Fibroblast of skin of right biceps (primary cell): ENCODE measurements around the gene C16orf90.
A peak's percentile ranks its signal among the peaks of the same experiment; 100 is the strongest.
"Not testable (repeated sequence)": the region's sequence is repeated elsewhere in the genome, so short reads cannot be mapped to it uniquely, and the experiment has no call there.

Experiments
- DNase-seq: peaks from one replicate; pipeline ENCODE4 v3.0.0-alpha.2; 2013

Gene C16orf90

DNA sequence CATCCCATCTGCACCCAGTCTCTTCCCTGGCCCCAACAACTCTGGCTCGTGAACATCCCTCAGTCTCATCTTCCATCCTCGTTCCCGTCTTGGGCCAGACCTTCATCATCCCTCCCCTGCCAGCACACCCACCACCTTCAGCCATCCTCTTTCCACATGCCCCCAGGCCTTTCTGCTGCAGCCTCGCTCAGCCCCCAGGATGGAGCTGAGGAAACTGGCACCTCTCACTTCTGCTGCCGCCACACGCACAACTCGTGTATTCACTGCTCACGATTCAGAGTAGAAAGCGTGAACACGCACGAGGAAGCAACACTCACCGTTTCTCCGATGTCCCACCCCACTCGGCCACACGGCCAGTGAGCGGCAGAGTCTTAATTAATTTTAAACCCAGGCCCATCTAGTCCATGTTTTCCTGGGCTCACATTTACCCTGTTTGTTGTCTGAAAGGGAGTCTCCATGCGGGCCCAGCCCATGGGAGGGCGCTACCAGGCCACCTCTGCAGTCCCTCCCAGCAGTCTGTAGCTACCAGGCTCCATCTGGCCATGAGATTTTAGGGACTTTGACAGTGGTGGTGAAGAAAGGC lies 12.5 kb downstream of the C16orf90 start:
- DNase-seq: no peak

DNA sequence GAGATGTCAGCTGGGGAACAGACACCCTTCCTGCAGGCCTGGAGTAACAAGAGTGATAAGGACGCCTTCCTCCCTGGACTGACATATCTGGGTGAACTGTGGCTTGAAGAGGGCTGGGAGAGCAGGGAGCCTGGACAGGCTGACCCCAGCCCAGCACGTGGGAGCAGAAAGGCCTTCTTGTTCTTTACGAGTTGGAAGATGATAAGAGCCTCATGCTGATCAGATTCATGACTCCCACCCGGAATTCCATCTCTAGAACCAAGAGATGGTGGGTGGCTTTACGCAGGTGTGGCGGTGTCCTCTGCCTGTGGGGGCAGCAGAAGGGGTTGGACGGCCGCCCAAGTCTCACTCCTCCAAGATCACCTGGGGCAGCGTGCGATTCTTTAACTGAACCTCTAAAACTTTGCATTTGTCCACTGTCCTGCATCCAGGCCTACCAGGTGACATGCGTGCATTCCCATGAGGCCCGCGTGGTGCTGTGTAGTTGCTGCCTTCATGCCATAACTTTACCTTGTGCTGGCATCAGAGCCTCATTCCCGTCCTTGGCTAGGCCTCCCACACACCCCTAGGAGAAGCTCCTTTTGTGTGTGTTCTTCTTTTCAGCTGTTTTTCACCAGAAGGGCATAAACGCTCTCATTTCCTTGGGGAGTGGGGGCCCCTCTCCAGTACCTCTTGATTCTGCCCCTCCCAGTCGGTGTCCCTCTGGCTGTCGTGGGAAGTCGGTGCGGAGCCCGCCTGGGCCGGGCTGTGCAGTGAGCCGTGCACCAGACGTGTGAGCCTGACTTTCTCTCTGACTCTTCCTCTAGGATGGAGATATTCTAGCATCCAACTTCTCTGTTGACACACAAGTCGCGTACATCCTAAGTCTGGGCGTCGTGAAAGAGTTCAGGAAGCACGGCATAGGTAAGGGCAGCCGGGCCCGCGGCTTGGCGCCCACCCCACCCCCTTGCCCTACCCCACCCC lies 13.3 kb downstream of the C16orf90 start:
- DNase-seq: no peak

DNA sequence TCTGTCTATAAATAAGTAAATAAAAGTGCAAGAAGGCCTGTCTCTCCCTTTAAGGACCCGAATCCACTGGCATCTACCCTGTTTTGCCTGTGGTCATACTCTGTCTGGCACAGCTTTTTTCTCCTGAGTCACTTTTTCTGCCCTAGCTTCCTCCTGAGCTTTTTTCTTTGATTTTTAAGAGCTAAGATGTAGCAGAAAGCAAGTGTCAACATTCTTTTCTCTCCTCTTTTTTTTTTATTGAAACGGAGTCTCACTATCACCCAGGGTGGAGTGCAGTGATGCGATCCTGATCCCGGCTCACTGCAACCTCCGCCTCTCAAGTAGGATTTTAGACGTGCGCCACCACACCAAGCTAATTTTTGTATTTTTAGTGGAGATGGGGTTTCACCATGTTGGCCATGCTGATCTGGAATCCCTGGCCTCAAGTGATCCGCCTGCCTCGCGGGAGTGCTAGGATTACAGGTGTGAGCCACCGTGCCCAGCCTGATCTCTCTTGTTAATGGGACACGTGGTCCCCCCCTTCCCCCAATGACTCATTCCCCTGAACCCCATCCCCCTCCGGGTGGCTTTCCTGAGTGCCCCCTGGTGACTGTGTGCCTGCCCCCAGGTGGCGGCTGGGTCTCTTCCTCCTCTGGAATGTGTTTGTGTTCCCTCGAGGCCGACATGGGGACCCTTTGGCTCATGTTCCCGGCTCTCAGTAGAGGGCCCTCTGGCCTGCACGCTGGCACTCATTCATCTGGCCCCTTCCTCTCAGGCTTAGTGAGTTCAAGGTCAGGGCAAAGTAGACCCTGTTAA lies 14.2 kb downstream of the C16orf90 start:
- peak; percentile 26 for DNase-seq

DNA sequence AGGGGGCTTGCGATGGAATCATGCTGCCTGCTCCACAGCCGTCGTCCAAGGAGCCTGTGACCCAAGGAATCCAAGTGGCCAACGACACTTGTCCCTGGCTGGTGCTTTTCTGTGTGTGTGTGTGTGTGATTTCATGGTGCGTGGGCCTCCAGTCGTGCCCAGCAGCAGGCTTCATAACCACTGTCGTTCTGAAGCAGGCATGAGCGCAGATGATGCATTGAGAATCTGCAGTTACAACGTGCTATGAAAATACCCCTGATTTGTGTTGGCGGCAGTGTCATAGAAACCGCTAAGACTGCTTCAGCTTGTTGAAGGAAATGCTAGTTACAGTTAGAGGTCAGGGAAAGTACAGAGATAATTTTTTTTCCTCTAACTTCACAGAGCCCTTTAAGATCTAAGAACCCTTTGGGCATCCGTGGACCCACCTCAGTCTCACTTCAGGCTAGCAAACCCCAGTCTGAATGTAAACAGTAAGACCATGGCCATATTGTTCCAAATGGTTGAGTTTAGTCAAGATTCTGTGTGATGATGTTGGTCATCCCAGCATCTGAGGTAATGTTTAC lies 15.6 kb downstream of the C16orf90 start:
- no peak for DNase-seq

DNA sequence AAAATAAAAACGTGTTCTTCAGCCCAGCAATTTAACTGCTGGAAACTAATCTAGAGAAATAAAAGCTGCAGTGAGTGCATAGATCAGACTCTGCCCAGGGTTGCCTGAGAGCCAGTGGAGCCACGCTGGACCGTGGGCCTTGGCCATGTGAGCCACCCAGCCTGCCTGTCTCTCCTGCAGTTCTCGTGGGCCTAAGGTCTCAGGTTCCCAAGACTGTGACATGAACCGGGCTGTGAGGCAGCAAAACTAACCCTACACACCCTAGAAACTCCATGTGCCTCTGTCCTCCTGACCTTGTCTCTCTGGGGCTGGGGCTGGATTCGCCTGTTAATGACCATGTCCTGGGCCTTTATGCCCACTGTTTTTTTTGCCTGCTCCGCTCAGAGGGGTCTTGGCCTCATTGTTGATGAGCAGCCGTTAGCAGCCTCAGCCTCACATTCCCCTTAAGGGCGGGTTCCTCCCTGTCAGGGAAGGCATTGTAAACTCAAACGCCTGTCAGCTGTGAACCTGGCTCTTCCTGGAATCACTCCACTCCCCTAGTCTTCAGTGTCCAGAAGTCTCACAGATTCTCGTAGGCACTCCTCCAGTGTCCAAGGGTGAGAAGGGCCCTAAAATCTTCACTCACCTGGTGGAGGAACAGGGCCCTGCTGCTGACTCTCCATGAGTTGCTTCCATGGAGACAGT lies 16.9 kb downstream of the C16orf90 start:
- DNase-seq: no peak

DNA sequence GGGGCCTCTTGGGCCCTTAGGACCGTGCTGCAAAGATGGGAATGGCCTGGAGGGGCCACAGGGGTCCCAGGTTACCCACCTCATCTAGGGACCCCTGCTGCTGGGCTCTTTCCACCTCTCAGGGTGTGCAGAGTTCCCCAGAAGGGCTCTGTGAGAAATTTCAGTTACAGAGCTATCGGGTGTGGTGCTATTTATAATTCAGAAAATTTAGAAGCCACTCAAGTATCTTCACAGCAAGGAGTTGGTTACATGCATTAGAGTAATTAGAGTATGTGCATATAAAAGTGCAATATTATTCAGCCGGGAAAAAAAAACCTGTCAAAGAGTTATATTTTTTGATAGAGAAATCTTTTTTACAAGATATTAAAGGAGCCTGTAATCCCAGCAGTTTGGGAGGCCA lies 18.9 kb downstream of the C16orf90 start:
- no peak for DNase-seq

DNA sequence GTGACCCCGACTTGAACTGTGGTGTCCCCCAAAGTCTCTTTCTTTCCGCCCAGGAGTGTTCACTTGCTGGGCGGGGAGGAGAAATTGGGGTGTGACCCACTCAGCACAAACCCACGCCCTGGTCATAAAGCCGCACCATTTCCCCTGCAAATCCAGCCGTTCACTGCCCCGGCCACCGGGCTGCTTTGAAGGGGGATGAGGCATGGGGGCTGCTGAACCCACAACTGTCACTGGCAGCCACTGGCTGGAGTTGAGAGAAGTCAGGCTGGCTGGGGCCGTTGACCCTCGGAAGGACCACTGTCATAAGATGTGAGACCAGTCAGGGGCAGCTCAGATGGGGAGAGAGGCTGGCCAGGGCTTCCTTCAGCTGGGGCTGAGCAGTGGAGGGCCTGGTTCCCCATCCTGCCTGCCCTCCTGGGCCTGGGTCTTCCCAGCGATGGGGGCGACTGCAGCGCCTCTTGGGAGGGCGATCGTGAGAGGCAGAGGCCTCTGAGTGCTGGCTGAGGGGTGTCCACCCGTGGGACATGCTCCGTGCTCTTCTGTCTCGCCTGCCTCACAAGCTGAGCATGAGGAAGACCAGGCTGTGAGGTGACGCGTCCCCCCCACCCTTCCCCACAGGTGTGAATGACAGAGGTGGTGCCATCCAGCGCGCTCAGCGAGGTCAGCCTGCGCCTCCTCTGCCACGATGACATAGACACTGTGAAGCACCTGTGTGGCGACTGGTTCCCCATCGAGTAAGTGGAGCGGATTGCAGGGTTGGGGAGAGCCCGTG lies 19.5 kb downstream of the C16orf90 start:
- no peak for DNase-seq

DNA sequence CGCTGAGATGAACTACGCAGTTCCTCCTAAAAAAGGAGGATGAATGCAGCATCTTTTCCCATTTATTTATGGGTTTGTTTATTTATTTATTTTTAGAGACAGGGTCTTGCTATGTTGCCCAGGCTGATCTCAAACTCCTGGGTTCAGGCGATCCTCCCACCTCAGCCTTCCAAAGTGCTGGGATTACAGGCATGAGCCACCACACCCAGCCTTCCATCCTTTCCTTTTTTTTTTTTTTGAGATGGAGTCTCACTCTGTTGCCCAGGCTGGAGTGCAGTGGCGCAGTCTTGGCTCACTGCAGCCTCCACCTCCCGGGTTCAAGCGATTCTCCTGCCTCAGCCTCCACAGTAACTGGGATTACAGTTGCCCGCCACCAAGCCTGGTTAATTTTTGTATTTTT lies 20.4 kb downstream of the C16orf90 start:
- DNase-seq: not testable (repeated sequence)

DNA sequence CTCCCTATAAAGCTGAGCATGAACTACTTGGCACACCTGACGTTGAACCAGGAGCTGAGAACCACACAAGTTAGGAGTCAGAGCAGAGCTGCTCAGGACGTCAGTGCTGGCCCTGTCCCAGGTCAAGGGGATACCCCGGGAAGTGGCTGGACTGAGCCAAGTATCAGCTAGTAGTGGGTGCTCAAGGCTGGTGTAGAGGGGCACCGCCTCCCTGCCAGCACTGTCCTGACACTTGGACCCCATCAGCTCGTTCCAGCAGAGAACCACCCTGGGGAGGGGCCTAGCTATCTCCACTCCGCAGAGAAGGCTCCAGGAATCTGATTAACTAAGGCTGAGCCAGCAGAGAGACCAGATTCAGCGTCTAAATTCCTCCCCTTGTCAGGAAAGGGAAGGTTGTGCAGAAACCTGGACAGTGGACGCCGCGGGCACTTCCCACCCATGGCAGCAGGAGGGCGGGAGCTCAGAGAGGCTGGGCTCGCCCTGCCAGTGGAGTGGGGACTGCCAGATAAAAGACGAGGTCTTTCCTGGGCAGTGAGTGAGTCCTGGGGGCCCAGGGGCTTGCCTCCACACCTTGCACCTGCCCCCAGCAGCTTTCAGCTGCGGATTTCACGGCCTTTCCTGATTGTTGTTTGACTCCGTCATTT lies 21.0 kb downstream of the C16orf90 start:
- no peak for DNase-seq

DNA sequence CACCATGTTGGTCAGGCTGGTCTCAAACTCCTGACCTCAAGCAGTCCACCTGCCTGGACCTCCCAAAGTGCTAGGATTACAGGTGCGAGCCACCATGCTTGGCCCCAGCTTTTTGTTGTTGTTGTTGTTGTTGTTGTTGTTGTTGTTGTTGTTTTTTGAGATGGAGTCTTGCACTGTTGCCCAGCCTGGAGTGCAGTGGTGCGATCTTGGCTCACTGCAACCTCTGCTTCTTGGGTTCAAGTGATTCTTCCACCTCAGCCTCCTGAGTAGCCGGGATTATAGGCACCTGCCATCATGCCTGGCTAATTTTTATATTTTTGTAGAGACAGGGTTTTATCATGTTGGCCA lies 21.7 kb downstream of the C16orf90 start:
- not testable (repeated sequence) for DNase-seq

DNA sequence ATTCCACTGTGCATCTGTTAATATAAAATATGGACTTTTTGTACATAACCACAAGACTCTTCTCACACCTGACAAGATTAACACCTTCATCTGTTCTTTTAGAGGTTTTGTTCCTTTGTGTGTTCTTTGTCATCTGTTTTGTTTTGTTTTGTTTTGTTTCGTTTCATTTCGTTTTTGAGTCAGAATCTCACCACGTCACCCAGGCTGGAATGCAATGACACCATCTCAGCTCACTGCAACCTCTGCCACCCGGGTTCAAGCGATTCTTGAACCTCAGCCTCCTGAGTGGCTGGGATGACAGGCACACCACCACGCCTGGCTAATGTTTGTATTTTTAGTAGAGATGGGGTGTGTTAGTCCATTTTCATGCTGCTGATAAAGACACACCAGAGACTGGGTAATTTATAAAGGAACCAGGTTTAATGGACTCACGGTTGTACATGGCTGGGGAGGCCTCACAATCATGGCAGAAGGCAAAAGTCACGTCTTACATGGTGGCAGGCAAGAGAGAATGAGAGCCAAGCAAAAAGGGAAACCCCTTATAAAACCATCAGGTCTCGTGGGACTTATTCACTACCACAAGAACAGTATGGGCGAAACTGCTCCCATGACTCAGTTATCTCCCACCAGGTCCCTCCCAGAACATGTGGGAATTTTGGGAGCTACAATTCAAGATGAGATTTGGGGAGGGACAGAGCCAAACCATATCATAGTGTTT lies 22.3 kb downstream of the C16orf90 start:
- DNase-seq: no peak

DNA sequence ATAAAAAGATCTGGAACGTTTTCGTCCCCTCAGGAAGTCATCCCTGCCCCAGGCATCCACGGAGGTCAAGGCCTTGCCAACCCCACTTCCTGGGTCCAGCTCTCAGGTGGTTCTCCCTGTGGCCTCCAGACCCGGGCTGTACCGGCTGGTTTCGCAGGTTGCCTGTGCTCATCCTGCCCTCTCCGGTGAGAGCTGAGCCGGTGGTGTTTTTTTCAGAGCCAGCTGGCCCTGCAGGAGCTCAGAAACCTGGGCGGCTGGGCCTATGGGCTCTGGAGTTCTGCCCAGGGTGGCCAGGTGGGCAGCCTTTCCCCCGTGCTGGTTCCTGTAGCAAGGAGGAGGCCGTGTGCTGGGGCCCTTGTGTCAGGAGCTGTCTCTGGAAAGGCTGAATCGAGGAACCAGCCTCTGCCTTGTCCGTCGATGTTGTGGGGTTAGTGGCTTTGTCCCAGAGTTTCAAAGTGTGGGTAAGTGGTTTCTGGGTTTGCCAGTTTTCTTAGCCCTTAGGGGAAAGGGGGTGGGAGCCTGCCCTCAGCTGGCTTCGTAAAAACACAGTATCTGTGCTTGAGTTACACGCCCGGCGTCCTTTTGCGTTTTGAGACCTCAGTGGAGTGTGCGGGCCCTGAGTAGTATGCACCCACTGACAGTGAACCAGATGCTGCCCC lies 23.6 kb downstream of the C16orf90 start:
- DNase-seq: no peak

DNA sequence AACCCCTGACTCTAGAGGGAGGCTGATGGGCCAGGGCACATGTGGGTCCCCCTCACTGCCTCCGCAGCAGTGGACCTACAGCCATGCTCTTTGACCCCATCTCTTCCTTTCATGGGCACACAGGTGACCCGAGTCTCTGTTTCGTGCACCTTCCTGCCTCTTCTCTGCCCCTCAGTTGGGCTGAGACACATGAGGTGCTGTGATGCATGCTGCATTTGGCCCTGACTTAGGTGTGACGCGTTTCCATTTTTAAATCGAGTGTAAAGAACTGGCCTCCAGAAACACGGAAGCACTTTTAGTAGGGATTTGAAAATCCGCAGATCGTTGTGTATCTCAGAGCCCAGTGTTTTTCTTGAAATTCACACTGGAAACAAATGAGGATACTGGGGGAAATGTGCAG lies 24.6 kb downstream of the C16orf90 start:
- no peak for DNase-seq

DNA sequence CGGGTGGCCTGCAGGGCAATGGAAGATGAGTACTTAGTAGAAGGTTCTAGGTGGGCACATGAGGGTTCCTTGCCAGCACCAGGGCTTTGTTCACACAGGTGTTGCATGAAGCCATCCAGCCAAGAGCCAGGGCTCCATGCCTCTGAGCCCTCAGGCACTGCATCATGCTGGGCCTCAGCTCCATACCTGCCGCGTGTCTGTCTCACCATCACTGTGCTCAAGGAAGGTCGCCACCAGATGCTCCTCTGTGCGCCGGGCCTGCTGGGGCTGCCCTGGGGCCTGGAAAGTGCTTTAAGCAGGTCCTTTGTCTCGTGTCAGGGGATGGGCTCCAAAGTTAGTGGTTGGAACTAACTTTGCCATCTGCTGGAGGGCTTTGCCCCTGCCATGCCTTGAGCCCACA lies 25.6 kb downstream of the C16orf90 start:
- no peak for DNase-seq

DNA sequence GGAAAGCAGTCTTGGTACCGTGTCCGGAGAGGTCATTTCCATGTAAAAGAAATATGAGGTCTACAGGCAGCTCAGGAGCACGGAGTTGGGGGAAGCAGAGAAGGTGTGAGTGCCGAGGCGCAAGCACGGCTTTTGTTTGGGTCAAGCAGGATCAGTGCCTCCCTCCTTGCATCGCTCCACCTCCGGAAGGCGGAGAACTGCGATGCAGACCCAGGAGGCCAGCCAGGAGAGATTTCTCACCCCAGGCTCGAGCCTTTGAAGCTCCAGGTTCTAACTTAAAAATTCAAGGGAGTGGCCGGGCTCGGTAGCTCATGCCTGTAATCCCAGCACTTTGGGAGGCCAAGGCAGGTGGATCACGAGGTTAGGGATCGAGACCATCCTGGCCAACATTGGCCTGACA lies 26.8 kb downstream of the C16orf90 start:
- no peak for DNase-seq

DNA sequence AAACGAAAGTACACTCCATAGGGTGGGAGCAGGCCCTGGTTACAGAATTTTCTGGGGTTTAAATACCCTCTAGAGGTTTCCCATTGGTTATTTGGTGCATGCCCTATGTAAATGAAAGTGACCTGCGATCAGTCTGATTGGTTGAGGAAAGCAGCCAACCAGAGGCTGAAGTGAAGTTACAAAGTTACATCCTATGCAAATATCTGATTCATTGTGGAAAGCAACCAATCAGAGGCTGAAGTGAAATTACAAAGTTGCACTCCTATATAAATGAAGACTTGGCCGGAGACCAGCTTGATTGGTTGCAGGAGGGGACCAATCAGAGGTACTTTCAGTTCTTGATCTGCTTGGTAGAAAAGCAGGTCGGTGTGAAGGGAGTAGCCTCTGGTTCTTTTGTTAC lies 27.4 kb downstream of the C16orf90 start:
- DNase-seq: peak; percentile 46

DNA sequence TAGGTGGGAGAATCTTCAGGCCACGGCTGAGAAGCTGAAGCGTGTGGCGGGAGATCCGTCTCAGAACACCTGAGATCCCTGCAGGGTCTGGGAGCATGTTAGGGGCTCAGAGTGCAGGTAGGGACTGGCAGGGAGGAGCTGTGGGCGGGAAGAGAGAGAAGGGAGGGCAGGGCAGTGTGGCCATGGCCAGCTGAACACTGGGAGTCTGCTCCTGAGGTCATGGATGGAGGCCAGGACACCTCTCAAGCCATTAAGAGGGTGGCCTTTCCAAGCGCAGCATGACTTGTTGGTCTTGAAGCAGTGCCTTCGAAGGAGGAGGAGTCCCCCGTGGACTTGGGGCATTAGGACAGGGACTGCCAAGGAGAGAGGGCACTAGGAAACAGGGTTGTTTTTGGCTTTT lies 28.1 kb downstream of the C16orf90 start:
- no peak for DNase-seq

DNA sequence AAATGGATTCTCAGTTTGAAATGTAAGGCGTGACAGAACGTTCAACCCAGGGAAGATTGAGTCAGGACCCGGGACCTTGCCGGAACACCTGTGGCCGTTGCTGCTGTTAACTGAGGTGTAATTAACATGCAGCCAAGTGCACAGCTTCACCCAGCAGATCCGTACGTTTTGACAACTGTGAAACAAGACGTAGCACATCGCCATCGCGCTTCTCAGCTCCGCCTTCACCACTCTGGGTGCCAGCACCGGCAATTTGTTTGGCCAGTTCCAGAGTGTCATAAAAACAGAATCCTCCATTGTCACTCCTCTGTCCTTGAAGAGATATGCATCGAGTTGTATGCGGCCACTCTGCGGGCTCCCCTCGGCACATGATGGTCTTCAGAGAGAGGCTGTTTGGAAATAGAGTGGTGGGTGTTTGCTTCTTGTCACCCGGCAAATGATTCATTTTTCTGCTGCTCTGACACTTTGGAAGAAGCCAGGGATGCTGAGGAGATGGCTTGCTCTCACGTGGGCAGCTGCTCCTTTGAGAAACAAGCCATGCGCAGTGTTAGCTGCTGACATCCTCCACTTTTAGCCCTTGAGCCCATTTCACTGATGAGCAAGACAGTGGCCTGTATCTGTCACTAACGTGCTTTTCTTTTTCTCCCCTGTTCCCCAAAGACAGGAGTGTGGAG lies 29.2 kb downstream of the C16orf90 start:
- no peak for DNase-seq

DNA sequence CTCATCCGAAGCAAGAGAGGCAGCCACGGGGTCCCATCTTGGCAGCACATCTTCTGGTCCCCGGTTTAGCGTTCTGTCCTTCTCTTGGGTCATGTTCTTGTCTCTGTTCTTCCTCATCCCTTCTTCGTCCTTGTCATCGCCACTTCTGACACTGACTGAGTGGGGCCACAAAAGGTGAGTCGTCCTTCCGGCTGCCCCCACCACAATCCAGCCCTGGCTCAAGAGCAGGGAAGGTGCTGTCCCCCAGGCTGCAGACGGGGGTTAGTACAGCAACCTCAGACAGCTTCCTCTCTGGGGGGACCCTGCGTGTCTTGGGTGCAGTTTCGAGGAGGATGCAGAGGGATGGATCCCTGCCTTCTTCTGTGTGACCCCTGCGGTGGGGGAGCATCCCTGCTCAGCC lies 30.0 kb downstream of the C16orf90 start:
- DNase-seq: no peak

DNA sequence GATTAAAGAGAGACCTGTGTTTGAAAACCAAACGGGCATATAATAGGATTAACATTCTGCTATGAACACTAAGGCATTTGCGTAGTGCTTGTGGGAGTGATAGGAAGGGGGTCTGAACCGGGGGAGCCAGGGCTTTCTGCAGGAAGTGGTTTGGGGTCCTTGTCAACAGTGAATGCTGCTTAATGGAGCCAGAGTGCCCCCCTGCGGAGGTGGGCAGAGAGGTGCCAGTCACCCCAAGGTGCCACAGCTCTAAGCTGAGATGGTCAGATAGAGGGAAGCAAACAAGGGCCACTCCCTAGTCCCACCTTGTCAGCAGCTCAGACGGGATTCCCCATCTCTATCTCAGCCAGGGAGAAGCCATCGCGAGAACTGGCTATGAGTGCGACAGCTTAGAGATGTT lies 34.1 kb downstream of the C16orf90 start:
- no peak for DNase-seq
